Measurements from ENCODE around the gene BPIFA2.

BPIFA2 gene

DNA sequence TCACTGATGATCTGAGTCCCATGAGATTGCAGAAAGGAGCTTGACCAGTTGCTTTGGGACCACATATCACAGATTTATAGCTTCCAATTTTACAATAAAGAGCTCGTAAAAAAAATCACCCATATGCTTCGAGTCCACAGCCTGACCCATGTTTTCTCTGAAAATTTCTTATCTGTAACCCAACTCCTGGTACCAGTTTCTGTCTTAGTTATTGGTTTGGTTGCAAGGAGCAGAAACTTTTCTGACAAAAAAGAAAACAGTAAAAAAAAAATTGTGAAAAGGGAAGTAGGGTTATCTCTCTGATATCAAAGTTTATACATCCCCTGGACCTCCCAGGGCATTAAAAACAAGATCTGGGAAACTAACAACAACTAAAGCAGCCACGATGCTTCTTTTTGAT lies 30.8 kb upstream of the BPIFA2 start:
- H2BK120ac ChIP-seq (ENCODE audit: low read depth, low read length): no peak overlapping the region
- no peak overlapping the region for H3K27ac ChIP-seq (ENCODE audit: low read length, poor library complexity, severe bottlenecking)
- H3K23ac ChIP-seq (ENCODE audit: low read length in 2 of 2): no peak overlapping the region
- no peaks in the 10 kb centered on the region for H3K4me1 ChIP-seq (ENCODE audit: control insufficient read depth, insufficient read depth, low read depth, low read length)
- no peak overlapping the region for H3K4me3 ChIP-seq (ENCODE audit: insufficient read depth in 1 of 2, low read depth in 1 of 2, low read length in 2 of 2)
- no peaks in the 10 kb centered on the region for H3K36me3 ChIP-seq (ENCODE audit: control insufficient read depth in 1 of 2, insufficient read depth in 2 of 2, low read depth in 1 of 2, low read length in 2 of 2)
- no peak overlapping the region for H3K4me2 ChIP-seq (ENCODE audit: low read length, poor library complexity, severe bottlenecking)
- H2BK5ac ChIP-seq (ENCODE audit: low read depth, low read length, poor library complexity, severe bottlenecking): no peak overlapping the region
- no peak overlapping the region for H2BK15ac ChIP-seq (ENCODE audit: low read depth, poor library complexity, severe bottlenecking)
- no peak overlapping the region for H2AFZ ChIP-seq (ENCODE audit: low read depth, low read length)
- no peaks in the 10 kb centered on the region for H3K79me1 ChIP-seq (replicated peaks; ENCODE audit: low read length, poor library complexity, severe bottlenecking)
- no peak overlapping the region for H3K14ac ChIP-seq (ENCODE audit: low read length in 2 of 2)
- peaks cover 6 to 8% of the 10 kb centered on the region in 2 experiments for H3K27me3 ChIP-seq (ENCODE audit: control insufficient read depth in 1 of 2, insufficient read depth in 1 of 2, low read length in 2 of 2)
- H3K9me3 ChIP-seq (ENCODE audit: control insufficient read depth, low read length): peaks cover 25% of the 10 kb centered on the region
- H2BK12ac ChIP-seq (ENCODE audit: low read length in 2 of 2): no peak overlapping the region
- H3K18ac ChIP-seq (ENCODE audit: low read depth in 1 of 2, low read length in 2 of 2): no peak overlapping the region
- no peak overlapping the region for H4K91ac ChIP-seq (ENCODE audit: low read length)
- 43% methylated on average over 1 of the region's 3 CpGs for WGBS
- H3K9ac ChIP-seq (ENCODE audit: low read length): no peak overlapping the region
- no peak overlapping the region for H2AK5ac ChIP-seq (ENCODE audit: low read length, severe bottlenecking)
- H4K8ac ChIP-seq (ENCODE audit: low read length): no peak overlapping the region
- DNase-seq: no peak
- no peak overlapping the region for H3K4ac ChIP-seq (ENCODE audit: low read depth in 1 of 2, low read length in 2 of 2)

DNA sequence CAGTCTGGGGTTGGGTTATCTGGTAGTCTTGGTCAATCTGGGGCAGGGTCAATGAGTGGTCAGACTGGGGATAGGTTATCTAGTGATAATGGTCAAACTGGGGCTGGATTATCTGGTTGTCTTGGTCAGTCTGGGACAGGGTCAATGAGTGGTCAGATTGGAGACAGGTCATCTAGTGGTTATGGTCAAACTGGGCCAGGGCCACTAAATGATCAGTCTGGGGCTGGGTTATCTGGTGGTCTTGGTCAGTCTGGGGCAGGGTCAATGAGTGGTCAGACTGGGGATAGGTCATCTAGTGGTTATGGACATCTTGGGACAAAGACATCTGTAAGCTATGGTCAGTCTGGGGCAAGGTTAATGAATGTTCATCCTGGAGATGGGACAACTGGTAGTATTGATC lies 28.5 kb upstream of the BPIFA2 start:
- H2AFZ ChIP-seq (ENCODE audit: low read depth, low read length): no peak overlapping the region
- no peak overlapping the region for H3K4me2 ChIP-seq (ENCODE audit: low read length, poor library complexity, severe bottlenecking)
- no peaks in the 10 kb centered on the region for H3K79me1 ChIP-seq (replicated peaks; ENCODE audit: low read length, poor library complexity, severe bottlenecking)
- no peak overlapping the region for H4K91ac ChIP-seq (ENCODE audit: low read length)
- no peak overlapping the region for H3K18ac ChIP-seq (ENCODE audit: low read depth in 1 of 2, low read length in 2 of 2)
- H2BK5ac ChIP-seq (ENCODE audit: low read depth, low read length, poor library complexity, severe bottlenecking): no peak overlapping the region
- no peaks in the 10 kb centered on the region for H3K36me3 ChIP-seq (ENCODE audit: control insufficient read depth in 1 of 2, insufficient read depth in 2 of 2, low read depth in 1 of 2, low read length in 2 of 2)
- no peak overlapping the region for H2BK12ac ChIP-seq (ENCODE audit: low read length in 2 of 2)
- no peaks in the 10 kb centered on the region for H3K4me1 ChIP-seq (ENCODE audit: control insufficient read depth, insufficient read depth, low read depth, low read length)
- H3K4ac ChIP-seq (ENCODE audit: low read depth in 1 of 2, low read length in 2 of 2): no peak overlapping the region
- no peak overlapping the region for H3K4me3 ChIP-seq (ENCODE audit: insufficient read depth in 1 of 2, low read depth in 1 of 2, low read length in 2 of 2)
- H3K23ac ChIP-seq (ENCODE audit: low read length in 2 of 2): no peak overlapping the region
- peaks cover 30% of the 10 kb centered on the region for H3K9me3 ChIP-seq (ENCODE audit: control insufficient read depth, low read length)
- no peak overlapping the region for H3K27ac ChIP-seq (ENCODE audit: low read length, poor library complexity, severe bottlenecking)
- no peak for DNase-seq
- no peak overlapping the region for H2BK15ac ChIP-seq (ENCODE audit: low read depth, poor library complexity, severe bottlenecking)
- no peak overlapping the region for H3K9ac ChIP-seq (ENCODE audit: low read length)
- no peak overlapping the region for H4K8ac ChIP-seq (ENCODE audit: low read length)
- H3K27me3 ChIP-seq (ENCODE audit: control insufficient read depth in 1 of 2, insufficient read depth in 1 of 2, low read length in 2 of 2): peaks cover 0 to 5% of the 10 kb centered on the region in 2 experiments
- no peak overlapping the region for H2BK120ac ChIP-seq (ENCODE audit: low read depth, low read length)
- H2AK5ac ChIP-seq (ENCODE audit: low read length, severe bottlenecking): no peak overlapping the region
- no peak overlapping the region for H3K14ac ChIP-seq (ENCODE audit: low read length in 2 of 2)

DNA sequence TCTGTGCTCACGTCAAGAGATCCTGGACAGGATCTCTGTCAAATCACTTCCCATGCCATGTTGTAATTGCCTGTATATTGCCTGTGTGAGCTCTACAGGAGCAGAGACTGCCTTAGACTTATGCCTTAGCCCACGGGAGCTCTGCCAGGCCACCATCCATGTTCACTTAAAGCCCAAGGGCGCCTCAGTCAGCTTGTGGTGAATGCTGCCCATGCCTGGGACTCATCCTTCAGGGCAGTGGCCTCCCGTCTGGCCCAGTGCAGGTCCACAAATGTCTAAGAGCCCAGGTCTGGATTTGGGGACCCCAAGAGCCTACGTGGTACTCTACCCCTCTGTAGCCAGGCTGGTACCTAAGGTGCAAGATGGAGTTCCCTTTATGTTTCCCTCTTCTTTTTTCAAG lies 22.4 kb upstream of the BPIFA2 start:
- no peak overlapping the region for H3K4ac ChIP-seq (ENCODE audit: low read depth in 1 of 2, low read length in 2 of 2)
- no peak overlapping the region for H3K27ac ChIP-seq (ENCODE audit: low read length, poor library complexity, severe bottlenecking)

DNA sequence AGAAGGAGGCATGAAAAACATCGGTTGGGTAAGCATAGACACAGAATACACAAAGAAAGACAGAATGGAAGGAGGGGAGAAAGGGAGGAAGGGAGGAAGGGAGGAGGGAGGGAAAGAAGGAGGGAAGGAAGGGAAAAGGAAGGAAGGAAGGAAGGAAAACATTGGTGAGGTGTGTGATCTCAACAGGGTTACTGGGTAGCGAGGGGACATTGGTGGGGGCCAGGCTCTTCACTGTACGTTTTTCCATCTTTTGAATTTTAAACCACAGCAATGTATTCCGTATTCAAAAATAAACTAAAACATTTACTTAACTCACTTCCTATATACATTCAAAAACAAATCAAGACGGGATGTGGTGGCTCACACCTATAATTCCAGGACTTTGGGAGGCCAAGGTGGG lies 20.7 kb upstream of the BPIFA2 start:
- Histone ChIP-seq H3K23ac (ENCODE audit: low read length in 2 of 2) (no peak overlapping the region), H3K4me2 (ENCODE audit: low read length, poor library complexity, severe bottlenecking) (no peak overlapping the region), H3K9me3 (ENCODE audit: control insufficient read depth, low read length) (peaks cover 5% of the 10 kb centered on the region), H3K14ac (ENCODE audit: low read length in 2 of 2) (no peak overlapping the region), H2BK5ac (ENCODE audit: low read depth, low read length, poor library complexity, severe bottlenecking) (no peak overlapping the region), H2AK5ac (ENCODE audit: low read length, severe bottlenecking) (no peak overlapping the region), H2BK12ac (ENCODE audit: low read length in 2 of 2) (no peak overlapping the region), H4K91ac (ENCODE audit: low read length) (no peak overlapping the region), H3K18ac (ENCODE audit: low read depth in 1 of 2, low read length in 2 of 2) (no peak overlapping the region), H3K36me3 (ENCODE audit: control insufficient read depth in 1 of 2, insufficient read depth in 2 of 2, low read depth in 1 of 2, low read length in 2 of 2) (no peaks in the 10 kb centered on the region), H3K27ac (ENCODE audit: low read length, poor library complexity, severe bottlenecking) (no peak overlapping the region), H4K8ac (ENCODE audit: low read length) (no peak overlapping the region), H3K9ac (ENCODE audit: low read length) (no peak overlapping the region), H2BK15ac (ENCODE audit: low read depth, poor library complexity, severe bottlenecking) (no peak overlapping the region), H3K79me1 (replicated peaks; ENCODE audit: low read length, poor library complexity, severe bottlenecking) (no peaks in the 10 kb centered on the region), H2AFZ (ENCODE audit: low read depth, low read length) (no peak overlapping the region), H2BK120ac (ENCODE audit: low read depth, low read length) (no peak overlapping the region), H3K4me3 (ENCODE audit: insufficient read depth in 1 of 2, low read depth in 1 of 2, low read length in 2 of 2) (no peak overlapping the region), H3K27me3 (ENCODE audit: control insufficient read depth in 1 of 2, insufficient read depth in 1 of 2, low read length in 2 of 2) (peaks cover 0 to 39% of the 10 kb centered on the region in 2 experiments), H3K4ac (ENCODE audit: low read depth in 1 of 2, low read length in 2 of 2) (no peak overlapping the region), H3K4me1 (ENCODE audit: control insufficient read depth, insufficient read depth, low read depth, low read length) (no peaks in the 10 kb centered on the region)
- WGBS: 73% methylated on average over 4 of the region's 5 CpGs
- DNase-seq: no peak

More for the DNA sequence above, 22.4 kb upstream of the BPIFA2 start:
- no peak overlapping the region for H3K18ac ChIP-seq (ENCODE audit: low read depth in 1 of 2, low read length in 2 of 2)
- no peak overlapping the region for H3K23ac ChIP-seq (ENCODE audit: low read length in 2 of 2)
- no peak overlapping the region for H3K4me3 ChIP-seq (ENCODE audit: insufficient read depth in 1 of 2, low read depth in 1 of 2, low read length in 2 of 2)
- H3K36me3 ChIP-seq (ENCODE audit: control insufficient read depth in 1 of 2, insufficient read depth in 2 of 2, low read depth in 1 of 2, low read length in 2 of 2): no peaks in the 10 kb centered on the region
- WGBS: 73% methylated on average over 5 of the region's 5 CpGs
- H3K9ac ChIP-seq (ENCODE audit: low read length): no peak overlapping the region
- H3K9me3 ChIP-seq (ENCODE audit: control insufficient read depth, low read length): peaks cover 5% of the 10 kb centered on the region
- H2BK15ac ChIP-seq (ENCODE audit: low read depth, poor library complexity, severe bottlenecking): no peak overlapping the region
- H3K14ac ChIP-seq (ENCODE audit: low read length in 2 of 2): no peak overlapping the region
- H2AFZ ChIP-seq (ENCODE audit: low read depth, low read length): no peak overlapping the region
- H3K27me3 ChIP-seq (ENCODE audit: control insufficient read depth in 1 of 2, insufficient read depth in 1 of 2, low read length in 2 of 2): peaks cover 0 to 31% of the 10 kb centered on the region in 2 experiments
- no peak for DNase-seq
- no peak overlapping the region for H3K4me2 ChIP-seq (ENCODE audit: low read length, poor library complexity, severe bottlenecking)
- H2AK5ac ChIP-seq (ENCODE audit: low read length, severe bottlenecking): no peak overlapping the region
- H2BK5ac ChIP-seq (ENCODE audit: low read depth, low read length, poor library complexity, severe bottlenecking): no peak overlapping the region
- H2BK120ac ChIP-seq (ENCODE audit: low read depth, low read length): no peak overlapping the region
- H4K91ac ChIP-seq (ENCODE audit: low read length): no peak overlapping the region
- no peak overlapping the region for H2BK12ac ChIP-seq (ENCODE audit: low read length in 2 of 2)
- H4K8ac ChIP-seq (ENCODE audit: low read length): no peak overlapping the region
- H3K4me1 ChIP-seq (ENCODE audit: control insufficient read depth, insufficient read depth, low read depth, low read length): no peaks in the 10 kb centered on the region
- H3K79me1 ChIP-seq (replicated peaks; ENCODE audit: low read length, poor library complexity, severe bottlenecking): no peaks in the 10 kb centered on the region
